ENCODE results near the gene GNB5.

GNB5 gene

DNA sequence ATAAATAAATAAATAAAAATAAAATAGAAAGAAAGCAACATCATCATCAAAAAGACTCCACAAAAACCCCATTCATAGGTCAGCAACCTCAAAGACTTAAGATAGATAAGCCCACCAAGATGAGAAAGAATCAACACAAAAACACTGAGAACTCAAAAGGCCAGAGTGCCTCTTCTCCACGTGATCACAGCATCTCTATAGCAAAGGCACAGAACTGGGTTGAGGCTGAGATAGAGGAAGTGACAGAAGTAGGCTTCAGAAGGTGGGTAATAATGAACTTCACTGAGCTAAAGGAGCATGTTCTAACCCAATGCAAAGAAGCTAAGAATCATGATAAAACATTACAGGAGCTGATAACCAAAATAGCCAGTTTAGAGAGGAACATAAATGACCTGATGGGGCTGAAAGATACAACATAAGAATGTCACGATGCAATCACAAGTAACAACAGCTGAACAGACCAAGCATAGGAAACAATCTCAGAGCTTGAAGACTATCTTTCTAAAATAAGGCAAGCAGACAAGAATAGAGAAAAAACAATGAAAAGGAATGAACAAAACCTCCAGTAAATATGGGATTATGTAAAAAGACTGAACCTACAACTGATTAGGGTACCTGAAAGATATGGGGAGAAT, 26.4 kb downstream of the GNB5 start:
- TF ChIP-seq, protein P1, sequence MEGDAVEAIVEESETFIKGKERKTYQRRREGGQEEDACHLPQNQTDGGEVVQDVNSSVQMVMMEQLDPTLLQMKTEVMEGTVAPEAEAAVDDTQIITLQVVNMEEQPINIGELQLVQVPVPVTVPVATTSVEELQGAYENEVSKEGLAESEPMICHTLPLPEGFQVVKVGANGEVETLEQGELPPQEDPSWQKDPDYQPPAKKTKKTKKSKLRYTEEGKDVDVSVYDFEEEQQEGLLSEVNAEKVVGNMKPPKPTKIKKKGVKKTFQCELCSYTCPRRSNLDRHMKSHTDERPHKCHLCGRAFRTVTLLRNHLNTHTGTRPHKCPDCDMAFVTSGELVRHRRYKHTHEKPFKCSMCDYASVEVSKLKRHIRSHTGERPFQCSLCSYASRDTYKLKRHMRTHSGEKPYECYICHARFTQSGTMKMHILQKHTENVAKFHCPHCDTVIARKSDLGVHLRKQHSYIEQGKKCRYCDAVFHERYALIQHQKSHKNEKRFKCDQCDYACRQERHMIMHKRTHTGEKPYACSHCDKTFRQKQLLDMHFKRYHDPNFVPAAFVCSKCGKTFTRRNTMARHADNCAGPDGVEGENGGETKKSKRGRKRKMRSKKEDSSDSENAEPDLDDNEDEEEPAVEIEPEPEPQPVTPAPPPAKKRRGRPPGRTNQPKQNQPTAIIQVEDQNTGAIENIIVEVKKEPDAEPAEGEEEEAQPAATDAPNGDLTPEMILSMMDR (IDR thresholded peaks at IDR 0.05; ENCODE audit: borderline replicate concordance, control extremely low read depth, extremely low read depth, insufficient read depth, missing control alignments) = no peak
- DNase-seq (ENCODE audit: low spot score) = no peak
- in situ Hi-C loops (cut with MboI; ENCODE audit: low sequenced_read_pairs, unreplicated experiment) = no loop called here

GRCh38 chr15:52163321-52164190, 27.6 kb downstream of the GNB5 start:
- no peak for DNase-seq (ENCODE audit: low spot score)
- TF ChIP-seq, protein P1 (IDR thresholded peaks at IDR 0.05; ENCODE audit: borderline replicate concordance, control extremely low read depth, extremely low read depth, insufficient read depth, missing control alignments) = no peak
- in situ Hi-C loops (cut with MboI; ENCODE audit: low sequenced_read_pairs, unreplicated experiment) = no loop called here

DNA sequence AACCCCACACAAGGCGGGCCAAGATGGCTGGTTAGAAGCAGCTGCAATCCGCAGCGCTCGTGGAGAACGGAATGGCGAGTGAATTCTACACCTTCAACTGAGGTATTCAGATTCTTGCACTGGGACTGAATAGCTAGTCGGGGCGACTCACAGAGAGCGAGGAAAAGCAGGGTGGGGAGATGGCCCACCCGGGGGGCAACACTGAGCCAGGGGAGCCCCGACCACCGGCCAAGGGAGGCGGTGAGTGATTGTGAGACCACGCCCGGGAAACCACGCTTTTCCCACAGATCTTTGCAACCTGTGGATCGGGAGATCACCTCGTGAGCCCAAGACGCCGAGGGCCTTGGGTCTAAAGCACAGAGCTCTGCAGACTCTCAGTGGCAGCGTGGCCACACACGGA, 28.3 kb downstream of the GNB5 start:
- TF ChIP-seq, protein P1 (IDR thresholded peaks at IDR 0.05; ENCODE audit: borderline replicate concordance, control extremely low read depth, extremely low read depth, insufficient read depth, missing control alignments) = no peak
- in situ Hi-C loops (cut with MboI; ENCODE audit: low sequenced_read_pairs, unreplicated experiment) = no loop called here
- DNase-seq (ENCODE audit: low spot score) = no peak

GRCh38 chr15:52162260-52162659, 28.9 kb downstream of the GNB5 start:
- TF ChIP-seq, protein P1 (IDR thresholded peaks at IDR 0.05; ENCODE audit: borderline replicate concordance, control extremely low read depth, extremely low read depth, insufficient read depth, missing control alignments) = no peak
- in situ Hi-C loops (cut with MboI; ENCODE audit: low sequenced_read_pairs, unreplicated experiment) = no loop called here
- no peak for DNase-seq (ENCODE audit: low spot score)

GRCh38 chr15:52161406-52161966, 29.7 kb downstream of the GNB5 start:
- in situ Hi-C loops (cut with MboI; ENCODE audit: low sequenced_read_pairs, unreplicated experiment) = no loop called here
- no peak for DNase-seq (ENCODE audit: low spot score)
- TF ChIP-seq, protein P1 (IDR thresholded peaks at IDR 0.05; ENCODE audit: borderline replicate concordance, control extremely low read depth, extremely low read depth, insufficient read depth, missing control alignments) = no peak

DNA sequence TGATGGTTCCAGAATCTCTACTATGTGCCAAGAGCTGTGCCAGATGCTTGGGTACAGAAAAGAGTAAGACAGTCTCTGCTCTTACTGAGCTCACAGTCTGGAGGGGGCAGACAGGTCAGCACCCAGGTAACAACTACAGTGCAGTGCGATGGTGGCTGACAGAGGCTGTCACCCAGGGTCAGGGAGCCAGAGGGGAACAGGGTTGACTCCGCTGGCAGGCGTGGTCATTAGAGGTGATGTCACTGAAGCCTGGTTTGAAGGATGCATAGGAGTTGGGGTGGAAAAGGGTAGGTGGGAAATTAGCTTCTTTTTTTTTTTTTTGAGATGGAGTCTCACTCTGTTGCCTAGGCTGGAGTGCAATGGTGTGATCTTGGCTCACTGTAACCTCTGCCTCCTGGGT, 31.5 kb downstream of the GNB5 start:
- TF ChIP-seq, protein P1 (IDR thresholded peaks at IDR 0.05; ENCODE audit: borderline replicate concordance, control extremely low read depth, extremely low read depth, insufficient read depth, missing control alignments) = no peak
- in situ Hi-C loops (cut with MboI; ENCODE audit: low sequenced_read_pairs, unreplicated experiment) = no loop called here
- no peak for DNase-seq (ENCODE audit: low spot score)
